ENCODE results near the gene GMPR.

GRCh38 chr6:16198061-16198705 is 40.2 kb upstream of the GMPR start:
- TF ChIP-seq CTCF (IDR thresholded peaks at IDR 0.05) (no peak), EP300 (IDR thresholded peaks at IDR 0.05) (no peak), POLR2A (IDR thresholded peaks at IDR 0.05) (no peak)
